CD4-positive, CD25-positive, alpha-beta regulatory T cell (primary cell): ENCODE measurements around the gene KCNIP4. TPM values are rescaled to one million over a fixed set of nuclear protein-coding genes. Genes with fewer than 3 reads are reported as not detected.

Experiments used
- ATAC-seq, 2 donors: fragments of 150-1000 bp; cut with Tn5 transposase; one replicate each; pipeline ENCODE4 v1.10.0; 2021; ENCODE audit warnings: low read depth in 2 of 2, moderate number of reproducible peaks in 2 of 2, moderate library complexity in 1 of 2
- DNase-seq, 3 donors: peaks; one replicate each; pipeline versions ENCODE4 v3.0.0 to v3.0.0-alpha.2; 2012 to 2022; ENCODE audit warnings: mixed read lengths in 1 of 3
- H3K27ac ChIP-seq: one replicate; pipeline ENCODE4 v1.7.0; 2013; ENCODE audit warnings: mild to moderate bottlenecking, low read length; ENCODE audit not compliant: insufficient read depth, poor library complexity, severe bottlenecking
- H3K27me3 ChIP-seq: one replicate; pipeline ENCODE4 v1.7.0; 2013; ENCODE audit warnings: low read length; ENCODE audit not compliant: control insufficient read depth, insufficient read depth
- H3K36me3 ChIP-seq: one replicate; pipeline ENCODE4 v1.7.0; 2013; ENCODE audit warnings: mild to moderate bottlenecking, low read length, moderate library complexity; ENCODE audit not compliant: control insufficient read depth, insufficient read depth
- H3K4me1 ChIP-seq: 2 replicates; pipeline ENCODE4 v1.7.0; 2013; ENCODE audit warnings: mild to moderate bottlenecking, low read length; ENCODE audit not compliant: insufficient read depth, control insufficient read depth, poor library complexity, severe bottlenecking
- H3K4me3 ChIP-seq: one replicate; pipeline ENCODE4 v1.7.0; 2013; ENCODE audit warnings: low read depth, mild to moderate bottlenecking, low read length, moderate library complexity
- H3K9me3 ChIP-seq, 2 experiments: 1 replicate in 1 of 2; 2 replicates in 1 of 2; pipeline ENCODE4 v1.7.0; 2013; ENCODE audit warnings: low read length in 2 of 2, mild to moderate bottlenecking in 1 of 2, moderate library complexity in 1 of 2; ENCODE audit not compliant: control insufficient read depth in 2 of 2
- H3K27ac Mint-ChIP-seq, 3 donors: one replicate each; pipeline ENCODE4 v1.8.0; 2020 to 2022; ENCODE audit warnings: mild to moderate bottlenecking in 3 of 3, mixed read lengths in 3 of 3, moderate library complexity in 2 of 3
- H3K27me3 Mint-ChIP-seq: one replicate; pipeline ENCODE4 v1.8.0; 2022; ENCODE audit warnings: mild to moderate bottlenecking, mixed read lengths
- H3K36me3 Mint-ChIP-seq: one replicate; pipeline ENCODE4 v1.8.0; 2020; ENCODE audit warnings: mixed read lengths
- H3K4me1 Mint-ChIP-seq, 4 donors: one replicate each; pipeline ENCODE4 v1.8.0; 2020 to 2022; ENCODE audit warnings: mixed read lengths in 4 of 4, mild to moderate bottlenecking in 1 of 4
- H3K4me3 Mint-ChIP-seq, 4 donors: one replicate each; pipeline ENCODE4 v1.8.0; 2020 to 2022; ENCODE audit warnings: mild to moderate bottlenecking in 4 of 4, mixed read lengths in 4 of 4, moderate library complexity in 3 of 4
- H3K9me3 Mint-ChIP-seq, 7 donors: one replicate each; pipeline ENCODE4 v1.8.0; 2020 to 2022; ENCODE audit warnings: mixed read lengths in 7 of 7, mild to moderate bottlenecking in 3 of 7, moderate library complexity in 2 of 7
- polyA plus RNA-seq, 4 donors: library from polyadenylated mRNA; unstranded; fragments of 300-500 nt; fragmentation: Illumina TruSeq; gene quantifications; one replicate each; pipeline ENCODE4 v1.2.3, GENCODE V29; 2021
- total RNA-seq: library from RNA; stranded (reverse); gene quantifications from one replicate; pipeline ENCODE4 v1.2.3, GENCODE V29; 2022

The KCNIP4 gene
- total and polyA plus RNA-seq, 5 donors from 2014 or later, result 0.09 to 0.24 TPM; not detected in 3

GRCh38 chr4:21845663-21846062 lies 102.9 kb downstream of the KCNIP4 start:
- ATAC-seq, result no peak
- H3K9me3 Mint-ChIP-seq, result peaks cover 0 to 10% (median 3%) of the 10 kb centered on the region in 7 donors
- Histone ChIP-seq H3K4me1 (no peaks in the 10 kb centered on the region), H3K4me3 (no peak overlapping the region), H3K9me3 (peaks cover 0 to 2% of the 10 kb centered on the region in 2 experiments), H3K36me3 (no peaks in the 10 kb centered on the region), H3K27me3 (no peaks in the 10 kb centered on the region), H3K27ac (no peak overlapping the region)
- H3K27ac Mint-ChIP-seq, result peak overlapping the region in 1 of 3 donors; percentile 1
- H3K36me3 Mint-ChIP-seq, result no peaks in the 10 kb centered on the region
- no peak overlapping the region for H3K4me3 Mint-ChIP-seq
- H3K27me3 Mint-ChIP-seq, result no peaks in the 10 kb centered on the region
- no peaks in the 10 kb centered on the region for H3K4me1 Mint-ChIP-seq
- DNase-seq, result no peak

DNA sequence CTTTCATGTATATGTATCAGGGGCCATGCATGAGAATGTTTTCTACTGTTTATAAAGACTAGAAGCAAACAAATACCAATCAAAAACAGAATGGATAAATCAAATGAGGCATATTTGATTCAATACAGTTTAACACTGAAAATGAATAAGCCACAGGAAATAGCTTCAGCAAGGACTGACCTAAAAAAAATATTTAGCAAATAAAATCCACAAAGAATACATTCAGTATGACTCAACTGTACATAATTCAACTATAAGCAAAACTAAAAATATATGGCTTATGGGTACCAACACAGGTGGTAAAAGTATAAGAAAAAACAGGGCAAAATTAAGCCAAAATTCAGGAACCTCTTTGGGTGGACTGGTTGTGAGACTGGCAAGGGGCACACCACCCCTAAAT lies 112.9 kb downstream of the KCNIP4 start:
- peaks cover 0 to 8% (median 3%) of the 10 kb centered on the region in 7 donors for H3K9me3 Mint-ChIP-seq
- H3K36me3 ChIP-seq, result no peaks in the 10 kb centered on the region
- ATAC-seq, result no peak

GRCh38 chr4:21830272-21830671 lies 118.3 kb downstream of the KCNIP4 start:
- no peaks in the 10 kb centered on the region for H3K4me1 Mint-ChIP-seq
- H3K9me3 Mint-ChIP-seq, result peaks cover 0 to 6% (median 4%) of the 10 kb centered on the region in 7 donors
- H3K27me3 Mint-ChIP-seq, result no peaks in the 10 kb centered on the region
- H3K27ac ChIP-seq, result no peak overlapping the region
- H3K4me3 Mint-ChIP-seq, result no peak overlapping the region
- H3K27ac Mint-ChIP-seq, result no peak overlapping the region
- H3K27me3 ChIP-seq, result no peaks in the 10 kb centered on the region
- no peaks in the 10 kb centered on the region for H3K36me3 Mint-ChIP-seq
- DNase-seq (no peak), ATAC-seq (no peak)
- H3K4me3 ChIP-seq, result no peak overlapping the region
- no peaks in the 10 kb centered on the region for H3K36me3 ChIP-seq
- no peaks in the 10 kb centered on the region for H3K4me1 ChIP-seq
- H3K9me3 ChIP-seq, result peaks cover 0 to 4% of the 10 kb centered on the region in 2 experiments

More for the DNA sequence above, 112.9 kb downstream of the KCNIP4 start:
- H3K27me3 ChIP-seq, result no peaks in the 10 kb centered on the region
- no peaks in the 10 kb centered on the region for H3K4me1 ChIP-seq
- no peak overlapping the region for H3K27ac Mint-ChIP-seq
- DNase-seq, result no peak
- H3K4me3 Mint-ChIP-seq, result no peak overlapping the region
- H3K9me3 ChIP-seq, result no peaks in the 10 kb centered on the region
- no peaks in the 10 kb centered on the region for H3K36me3 Mint-ChIP-seq
- no peaks in the 10 kb centered on the region for H3K27me3 Mint-ChIP-seq
- H3K4me3 ChIP-seq, result no peak overlapping the region
- H3K27ac ChIP-seq, result no peak overlapping the region
- H3K4me1 Mint-ChIP-seq, result no peaks in the 10 kb centered on the region

GRCh38 chr4:21827575-21827974 lies 121.0 kb downstream of the KCNIP4 start:
- Histone ChIP-seq H3K9me3 (peaks cover 0 to 4% of the 10 kb centered on the region in 2 experiments), H3K4me3 (no peak overlapping the region), H3K4me1 (no peaks in the 10 kb centered on the region), H3K27me3 (no peaks in the 10 kb centered on the region), H3K36me3 (no peaks in the 10 kb centered on the region), H3K27ac (no peak overlapping the region)
- H3K36me3 Mint-ChIP-seq, result no peaks in the 10 kb centered on the region
- DNase-seq (no peak), ATAC-seq (no peak)
- no peaks in the 10 kb centered on the region for H3K4me1 Mint-ChIP-seq
- H3K9me3 Mint-ChIP-seq, result peaks cover 0 to 9% (median 4%) of the 10 kb centered on the region in 7 donors
- no peak overlapping the region for H3K27ac Mint-ChIP-seq
- H3K27me3 Mint-ChIP-seq, result no peaks in the 10 kb centered on the region
- no peak overlapping the region for H3K4me3 Mint-ChIP-seq

DNA sequence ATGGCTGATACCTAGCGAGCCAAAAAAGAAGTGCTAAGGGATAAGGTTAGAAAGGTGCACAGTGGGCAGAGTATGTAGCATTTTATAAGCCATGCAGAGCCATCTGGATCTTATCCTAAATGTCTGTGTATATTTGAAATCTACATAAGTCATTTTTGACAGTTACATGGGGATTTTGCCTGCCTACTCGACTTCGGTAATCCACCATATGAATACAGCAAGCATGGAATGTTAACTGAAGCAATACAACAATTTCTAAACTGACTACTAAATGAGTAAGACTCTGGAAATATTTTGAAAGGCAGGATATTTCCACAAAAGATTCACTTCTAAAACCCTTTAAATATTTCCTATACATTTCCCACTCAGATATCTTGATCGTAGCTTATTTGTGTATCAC lies 122.5 kb downstream of the KCNIP4 start:
- Mint-ChIP-seq H3K27me3 (no peaks in the 10 kb centered on the region), H3K9me3 (peaks cover 0 to 6% (median under 1%) of the 10 kb centered on the region in 7 donors), H3K36me3 (no peaks in the 10 kb centered on the region), H3K4me3 (no peak overlapping the region), H3K4me1 (no peaks in the 10 kb centered on the region), H3K27ac (no peak overlapping the region)
- Histone ChIP-seq H3K9me3 (peaks cover 0 to 4% of the 10 kb centered on the region in 2 experiments), H3K4me1 (no peaks in the 10 kb centered on the region), H3K27me3 (no peaks in the 10 kb centered on the region), H3K4me3 (no peak overlapping the region), H3K27ac (no peak overlapping the region), H3K36me3 (no peaks in the 10 kb centered on the region)
- DNase-seq (no peak), ATAC-seq (no peak)

DNA sequence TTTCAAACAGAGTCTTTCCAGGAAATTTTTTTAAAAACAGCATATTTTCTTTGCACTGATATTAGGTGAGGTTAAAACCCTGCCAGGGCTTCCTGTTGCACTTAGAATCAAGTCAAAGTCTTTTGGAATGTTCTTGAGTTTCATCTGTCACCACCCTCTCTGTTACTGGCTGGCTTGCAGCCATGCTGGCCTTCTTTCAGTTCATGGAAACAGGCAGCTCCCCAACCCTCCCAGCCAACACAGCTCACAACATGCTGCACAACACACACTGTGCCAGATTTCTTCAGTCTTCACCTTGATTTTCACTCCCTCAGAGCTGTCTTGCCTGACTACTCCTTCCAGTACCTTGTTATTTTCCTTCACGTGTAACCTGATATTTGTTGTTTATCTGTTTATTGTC lies 129.5 kb downstream of the KCNIP4 start:
- H3K27ac Mint-ChIP-seq, result no peak overlapping the region
- H3K27me3 Mint-ChIP-seq, result no peaks in the 10 kb centered on the region
- DNase-seq, result no peak
- Histone ChIP-seq H3K4me3 (no peak overlapping the region), H3K27ac (no peak overlapping the region), H3K27me3 (no peaks in the 10 kb centered on the region), H3K9me3 (peaks cover 3 to 5% of the 10 kb centered on the region in 2 experiments), H3K36me3 (no peaks in the 10 kb centered on the region), H3K4me1 (no peaks in the 10 kb centered on the region)
- H3K36me3 Mint-ChIP-seq, result peaks cover 3% of the 10 kb centered on the region
- no peak overlapping the region for H3K4me3 Mint-ChIP-seq
- peaks cover 2 to 29% (median 6%) of the 10 kb centered on the region in 7 donors for H3K9me3 Mint-ChIP-seq
- no peaks in the 10 kb centered on the region for H3K4me1 Mint-ChIP-seq
- no peak for ATAC-seq

- Mint-ChIP-seq H3K27ac (no peak overlapping the region), H3K27me3 (no peaks in the 10 kb centered on the region), H3K4me1 (no peaks in the 10 kb centered on the region), H3K4me3 (no peak overlapping the region), H3K36me3 (peaks cover 3% of the 10 kb centered on the region), H3K9me3 (peaks cover 2 to 29% (median 7%) of the 10 kb centered on the region in 7 donors)
- no peak overlapping the region for H3K4me3 ChIP-seq
- no peaks in the 10 kb centered on the region for H3K4me1 ChIP-seq
- H3K36me3 ChIP-seq, result no peaks in the 10 kb centered on the region
- ATAC-seq, result no peak
- no peak for DNase-seq
- no peaks in the 10 kb centered on the region for H3K27me3 ChIP-seq
- peaks cover 3 to 5% of the 10 kb centered on the region in 2 experiments for H3K9me3 ChIP-seq
- H3K27ac ChIP-seq, result no peak overlapping the region
Observed at GRCh38 chr4:21815651-21816377, 132.8 kb downstream of the KCNIP4 start.

DNA sequence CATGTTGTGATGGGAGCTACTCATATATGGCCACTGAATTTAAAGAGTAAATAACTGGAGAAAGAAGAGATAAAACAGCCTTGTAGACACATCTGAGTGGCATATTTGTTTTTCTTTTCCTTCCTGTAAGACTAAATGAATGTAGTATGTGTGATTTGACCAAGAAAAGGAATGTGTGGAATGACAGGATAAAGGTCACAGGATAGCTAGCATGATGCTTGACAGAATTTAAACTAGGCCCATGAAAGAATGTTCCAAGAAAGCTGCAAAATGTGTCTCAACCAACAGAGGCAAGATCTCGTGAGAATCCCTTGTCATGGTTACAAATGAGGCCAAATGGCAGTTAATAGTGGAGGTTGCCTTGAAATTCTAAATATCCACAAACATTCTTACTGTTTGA lies 137.0 kb downstream of the KCNIP4 start:
- H3K4me1 Mint-ChIP-seq, result no peaks in the 10 kb centered on the region
- peaks cover 2 to 9% (median 3%) of the 10 kb centered on the region in 7 donors for H3K9me3 Mint-ChIP-seq
- no peaks in the 10 kb centered on the region for H3K27me3 Mint-ChIP-seq
- ATAC-seq (no peak), DNase-seq (no peak)
- H3K4me1 ChIP-seq, result no peaks in the 10 kb centered on the region
- H3K4me3 Mint-ChIP-seq, result no peak overlapping the region
- H3K4me3 ChIP-seq, result no peak overlapping the region
- no peaks in the 10 kb centered on the region for H3K36me3 Mint-ChIP-seq
- H3K27me3 ChIP-seq, result no peaks in the 10 kb centered on the region
- no peaks in the 10 kb centered on the region for H3K36me3 ChIP-seq
- no peak overlapping the region for H3K27ac ChIP-seq
- peaks cover 0 to 5% of the 10 kb centered on the region in 2 experiments for H3K9me3 ChIP-seq
- no peak overlapping the region for H3K27ac Mint-ChIP-seq
